ENCODE data around the gene TBX19.

The TBX19 gene

GRCh38 chr1:168243636-168244212 lies 37.0 kb upstream of the TBX19 start:
- Histone ChIP-seq H3K4me2 (ENCODE audit: low read length) (no peak overlapping the region), H4K20me1 (ENCODE audit: control insufficient read depth, insufficient read depth, low read depth, low read length) (no peaks in the 10 kb centered on the region), H3K4me3 (ENCODE audit: low read length) (no peak overlapping the region), H3K9me2 (replicated peaks; ENCODE audit: control insufficient read depth, low read length) (no peaks in the 10 kb centered on the region), H3K27ac (ENCODE audit: low read depth, low read length) (no peak overlapping the region), H3K4me1 (ENCODE audit: control insufficient read depth, low read length) (no peaks in the 10 kb centered on the region), H3K9me3 (ENCODE audit: control insufficient read depth, insufficient read depth, low read length) (no peaks in the 10 kb centered on the region), H3K27me3 (ENCODE audit: control insufficient read depth, low read length) (no peaks in the 10 kb centered on the region), H3K79me2 (ENCODE audit: control insufficient read depth, low read length) (peaks cover 32% of the 10 kb centered on the region), H3F3A (ENCODE audit: control insufficient read depth, insufficient read depth) (no peaks in the 10 kb centered on the region), H3K36me3 (ENCODE audit: control insufficient read depth, low read length) (peaks cover 80% of the 10 kb centered on the region)
- TF ChIP-seq CTCF (IDR thresholded peaks at IDR 0.05; ENCODE audit: low read depth, low read length, poor library complexity, severe bottlenecking) (no peak), EZH2phosphoT487 (IDR thresholded peaks at IDR 0.05; ENCODE audit: borderline replicate concordance, low read length) (no peak)

GRCh38 chr1:168245042-168245441 lies 35.6 kb upstream of the TBX19 start:
- peaks cover 75% of the 10 kb centered on the region for H3K36me3 ChIP-seq (ENCODE audit: control insufficient read depth, low read length)
- no peaks in the 10 kb centered on the region for H3K27me3 ChIP-seq (ENCODE audit: control insufficient read depth, low read length)
- no peaks in the 10 kb centered on the region for H3F3A ChIP-seq (ENCODE audit: control insufficient read depth, insufficient read depth)
- H3K4me1 ChIP-seq (ENCODE audit: control insufficient read depth, low read length), result no peaks in the 10 kb centered on the region
- H3K9me3 ChIP-seq (ENCODE audit: control insufficient read depth, insufficient read depth, low read length), result no peaks in the 10 kb centered on the region
- no peaks in the 10 kb centered on the region for H4K20me1 ChIP-seq (ENCODE audit: control insufficient read depth, insufficient read depth, low read depth, low read length)
- no peak overlapping the region for H3K4me3 ChIP-seq (ENCODE audit: low read length)
- no peaks in the 10 kb centered on the region for H3K9me2 ChIP-seq (replicated peaks; ENCODE audit: control insufficient read depth, low read length)
- peaks cover 41% of the 10 kb centered on the region for H3K79me2 ChIP-seq (ENCODE audit: control insufficient read depth, low read length)
- no peak overlapping the region for H3K27ac ChIP-seq (ENCODE audit: low read depth, low read length)
- no peak for TF ChIP-seq CTCF (IDR thresholded peaks at IDR 0.05; ENCODE audit: low read depth, low read length, poor library complexity, severe bottlenecking)
- no peak for TF ChIP-seq EZH2phosphoT487 (IDR thresholded peaks at IDR 0.05; ENCODE audit: borderline replicate concordance, low read length)
- H3K4me2 ChIP-seq (ENCODE audit: low read length), result no peak overlapping the region

GRCh38 chr1:168246506-168246905 lies 34.2 kb upstream of the TBX19 start:
- H3F3A ChIP-seq (ENCODE audit: control insufficient read depth, insufficient read depth), result no peaks in the 10 kb centered on the region
- H3K27me3 ChIP-seq (ENCODE audit: control insufficient read depth, low read length), result no peaks in the 10 kb centered on the region
- H3K36me3 ChIP-seq (ENCODE audit: control insufficient read depth, low read length), result peaks cover 74% of the 10 kb centered on the region
- no peaks in the 10 kb centered on the region for H3K9me2 ChIP-seq (replicated peaks; ENCODE audit: control insufficient read depth, low read length)
- no peaks in the 10 kb centered on the region for H4K20me1 ChIP-seq (ENCODE audit: control insufficient read depth, insufficient read depth, low read depth, low read length)
- H3K4me2 ChIP-seq (ENCODE audit: low read length), result no peak overlapping the region
- H3K4me3 ChIP-seq (ENCODE audit: low read length), result no peak overlapping the region
- H3K79me2 ChIP-seq (ENCODE audit: control insufficient read depth, low read length), result peaks cover 48% of the 10 kb centered on the region
- no peaks in the 10 kb centered on the region for H3K4me1 ChIP-seq (ENCODE audit: control insufficient read depth, low read length)
- TF ChIP-seq CTCF (IDR thresholded peaks at IDR 0.05; ENCODE audit: low read depth, low read length, poor library complexity, severe bottlenecking), result no peak
- no peak for TF ChIP-seq EZH2phosphoT487 (IDR thresholded peaks at IDR 0.05; ENCODE audit: borderline replicate concordance, low read length)
- no peak overlapping the region for H3K27ac ChIP-seq (ENCODE audit: low read depth, low read length)
- no peaks in the 10 kb centered on the region for H3K9me3 ChIP-seq (ENCODE audit: control insufficient read depth, insufficient read depth, low read length)

Measured in DOHH2 (cell line).